ENCODE results near the gene EPS8L1. TPM values are rescaled to one million over a fixed set of nuclear protein-coding genes. Genes with fewer than 3 reads are reported as not detected.
A peak's percentile ranks its signal among the peaks of the same experiment; 100 is the strongest.

EPS8L1 gene
- total and polyA plus RNA-seq, 2 donors, result 3.0 to 8.1 TPM

- H3K4me3 ChIP-seq (ENCODE audit: low read depth, low read length), result no peak overlapping the region
- H3K27ac ChIP-seq (ENCODE audit: low read depth), result no peak overlapping the region
- no peak for DNase-seq (ENCODE audit: extremely low spot score)
- H3K36me3 ChIP-seq (ENCODE audit: insufficient read depth), result no peaks in the 10 kb centered on the region
- WGBS, result 69% methylated on average over 19 of the region's 19 CpGs
- peaks cover 4% of the 10 kb centered on the region for H3K4me1 ChIP-seq (ENCODE audit: insufficient read depth)
These were observed 3.9 kb downstream of the EPS8L1 start for GRCh38 chr19:55079400-55080038.

GRCh38 chr19:55080121-55080967 is 4.7 kb downstream of the EPS8L1 start:
- WGBS, result 3% methylated on average over 55 of the region's 55 CpGs
- H3K4me3 ChIP-seq (ENCODE audit: low read depth, low read length), result no peak overlapping the region
- peaks cover 4% of the 10 kb centered on the region for H3K4me1 ChIP-seq (ENCODE audit: insufficient read depth)
- no peak overlapping the region for H3K27ac ChIP-seq (ENCODE audit: low read depth)
- no peaks in the 10 kb centered on the region for H3K36me3 ChIP-seq (ENCODE audit: insufficient read depth)
- no peak for DNase-seq (ENCODE audit: extremely low spot score)

GRCh38 chr19:55080968-55081769 is 5.5 kb downstream of the EPS8L1 start:
- H3K36me3 ChIP-seq (ENCODE audit: insufficient read depth), result no peaks in the 10 kb centered on the region
- under 1% methylated on average over 60 of the region's 60 CpGs for WGBS
- H3K4me1 ChIP-seq (ENCODE audit: insufficient read depth), result peaks cover 4% of the 10 kb centered on the region
- no peak overlapping the region for H3K27ac ChIP-seq (ENCODE audit: low read depth)
- DNase-seq (ENCODE audit: extremely low spot score), result no peak
- peak overlapping the region; percentile 48 for H3K4me3 ChIP-seq (ENCODE audit: low read depth, low read length)

- Histone ChIP-seq H3K4me3 (ENCODE audit: low read depth, low read length) (peak overlapping the region; percentile 12), H3K36me3 (ENCODE audit: insufficient read depth) (no peaks in the 10 kb centered on the region), H3K4me1 (ENCODE audit: insufficient read depth) (peaks cover 4% of the 10 kb centered on the region), H3K27ac (ENCODE audit: low read depth) (no peak overlapping the region)
- 7% methylated on average over 22 of the region's 22 CpGs for WGBS
- DNase-seq (ENCODE audit: extremely low spot score), result no peak
These were observed 6.0 kb downstream of the EPS8L1 start for GRCh38 chr19:55081770-55082019.

DNA sequence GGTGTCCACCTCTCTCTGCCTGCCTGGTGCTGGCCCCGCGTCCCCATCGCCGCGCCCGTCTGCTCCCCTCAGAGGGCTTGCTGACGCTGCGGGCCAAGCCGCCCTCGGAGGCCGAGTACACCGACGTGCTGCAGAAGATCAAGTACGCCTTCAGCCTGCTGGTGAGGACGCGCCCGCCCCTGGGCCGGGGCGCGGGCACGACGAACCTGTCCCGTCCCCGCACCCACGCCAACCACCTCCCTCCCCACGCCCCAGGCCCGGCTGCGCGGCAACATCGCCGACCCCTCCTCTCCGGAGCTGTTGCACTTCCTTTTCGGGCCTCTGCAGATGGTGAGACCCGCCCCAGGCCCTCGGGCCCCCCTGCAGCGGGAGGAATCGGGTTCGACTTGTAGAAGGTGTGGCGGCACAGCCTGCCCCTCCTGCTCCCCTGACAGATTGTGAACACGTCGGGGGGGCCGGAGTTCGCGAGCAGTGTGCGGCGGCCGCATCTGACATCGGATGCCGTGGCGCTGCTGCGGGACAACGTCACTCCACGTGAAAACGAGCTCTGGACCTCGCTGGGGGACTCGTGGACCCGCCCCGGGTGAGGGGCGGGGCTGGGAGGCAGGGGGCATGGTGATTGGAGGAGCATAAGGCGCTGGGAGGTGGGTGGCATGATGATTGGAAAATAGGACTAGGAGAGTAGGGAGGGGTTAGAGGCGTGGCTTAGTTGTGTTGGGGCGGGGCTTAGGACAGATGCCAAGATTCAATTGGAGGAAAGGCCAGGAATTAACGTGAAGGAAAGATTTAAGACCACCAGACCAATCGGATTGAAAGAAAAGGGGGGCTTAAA is 6.6 kb downstream of the EPS8L1 start:
- DNase-seq (ENCODE audit: extremely low spot score), result no peak
- H3K4me3 ChIP-seq (ENCODE audit: low read depth, low read length), result no peak overlapping the region
- peaks cover 4% of the 10 kb centered on the region for H3K4me1 ChIP-seq (ENCODE audit: insufficient read depth)
- 8% methylated on average over 64 of the region's 64 CpGs for WGBS
- H3K36me3 ChIP-seq (ENCODE audit: insufficient read depth), result no peaks in the 10 kb centered on the region
- no peak overlapping the region for H3K27ac ChIP-seq (ENCODE audit: low read depth)

DNA sequence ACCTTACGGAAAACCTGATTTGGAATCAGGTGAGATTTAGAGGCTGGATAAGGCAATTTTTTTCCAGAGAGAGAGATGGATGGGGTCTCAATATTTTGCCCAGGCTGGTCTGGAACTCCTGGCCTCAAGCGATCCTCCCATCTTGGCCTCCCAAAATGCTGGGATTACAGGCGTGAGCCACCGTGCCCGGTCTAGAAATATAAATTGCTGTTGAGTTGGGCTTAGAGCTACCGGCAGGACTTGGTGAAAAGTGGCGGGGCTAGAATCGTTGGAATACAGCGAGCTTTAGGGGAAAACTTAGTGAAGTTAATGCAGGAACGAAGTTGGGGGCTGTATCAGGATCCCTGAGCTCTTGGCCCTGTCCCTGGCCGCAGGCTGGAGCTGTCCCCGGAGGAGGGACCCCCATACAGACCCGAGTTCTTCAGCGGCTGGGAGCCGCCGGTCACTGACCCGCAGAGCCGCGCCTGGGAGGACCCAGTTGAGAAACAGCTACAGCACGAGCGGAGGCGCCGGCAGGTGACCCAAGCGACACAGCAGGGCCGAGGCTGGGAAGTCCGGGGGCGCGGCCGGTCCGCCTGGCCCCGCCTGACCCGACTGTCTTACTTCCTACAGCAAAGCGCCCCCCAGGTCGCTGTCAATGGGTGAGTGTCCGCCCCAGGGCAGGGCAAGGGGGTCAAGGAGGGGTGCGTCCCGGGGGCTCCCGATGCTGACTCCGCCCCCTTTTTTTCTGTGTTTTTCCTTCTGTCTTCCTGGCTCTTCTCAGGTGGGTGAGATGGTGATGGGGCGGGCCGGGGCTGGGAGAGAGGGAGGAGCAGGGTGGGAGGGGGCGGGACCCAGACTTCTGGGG is 7.6 kb downstream of the EPS8L1 start:
- no peak overlapping the region for H3K4me3 ChIP-seq (ENCODE audit: low read depth, low read length)

GRCh38 chr19:55084416-55084815 is 8.7 kb downstream of the EPS8L1 start:
- H3K27ac ChIP-seq (ENCODE audit: low read depth), result no peak overlapping the region
- no peak for DNase-seq (ENCODE audit: extremely low spot score)
- WGBS, result 71% methylated on average over 10 of the region's 10 CpGs
- no peaks in the 10 kb centered on the region for H3K36me3 ChIP-seq (ENCODE audit: insufficient read depth)
- H3K4me3 ChIP-seq (ENCODE audit: low read depth, low read length), result no peak overlapping the region
- H3K4me1 ChIP-seq (ENCODE audit: insufficient read depth), result peaks cover 4% of the 10 kb centered on the region

More for the DNA sequence above, 7.6 kb downstream of the EPS8L1 start:
- no peak for DNase-seq (ENCODE audit: extremely low spot score)
- no peak overlapping the region for H3K27ac ChIP-seq (ENCODE audit: low read depth)
- no peaks in the 10 kb centered on the region for H3K36me3 ChIP-seq (ENCODE audit: insufficient read depth)
- 35% methylated on average over 42 of the region's 42 CpGs for WGBS
- peaks cover 4% of the 10 kb centered on the region for H3K4me1 ChIP-seq (ENCODE audit: insufficient read depth)

- 24% methylated on average over 34 of the region's 35 CpGs for WGBS
- Histone ChIP-seq H3K36me3 (ENCODE audit: insufficient read depth) (peaks cover 3% of the 10 kb centered on the region), H3K27ac (ENCODE audit: low read depth) (no peak overlapping the region), H3K4me3 (ENCODE audit: low read depth, low read length) (peak overlapping the region; percentile 23), H3K4me1 (ENCODE audit: insufficient read depth) (peaks cover 3% of the 10 kb centered on the region)
- no peak for DNase-seq (ENCODE audit: extremely low spot score)
These were observed 10.4 kb downstream of the EPS8L1 start for GRCh38 chr19:55085923-55086715.

- H3K27ac ChIP-seq (ENCODE audit: low read depth), result no peak overlapping the region
- 5% methylated on average over 74 of the region's 74 CpGs for WGBS
- no peaks in the 10 kb centered on the region for H3K4me1 ChIP-seq (ENCODE audit: insufficient read depth)
- DNase-seq (ENCODE audit: extremely low spot score), result peak; percentile 73
- peak overlapping the region; percentile 23 for H3K4me3 ChIP-seq (ENCODE audit: low read depth, low read length)
- peaks cover 3% of the 10 kb centered on the region for H3K36me3 ChIP-seq (ENCODE audit: insufficient read depth)
These were observed 11.3 kb downstream of the EPS8L1 start for GRCh38 chr19:55086730-55087541.

GRCh38 chr19:55087542-55087901 is 11.9 kb downstream of the EPS8L1 start:
- H3K36me3 ChIP-seq (ENCODE audit: insufficient read depth), result peaks cover 3% of the 10 kb centered on the region
- H3K27ac ChIP-seq (ENCODE audit: low read depth), result no peak overlapping the region
- WGBS, result 28% methylated on average over 17 of the region's 17 CpGs
- DNase-seq (ENCODE audit: extremely low spot score), result no peak
- peak overlapping the region; percentile 23 for H3K4me3 ChIP-seq (ENCODE audit: low read depth, low read length)
- no peaks in the 10 kb centered on the region for H3K4me1 ChIP-seq (ENCODE audit: insufficient read depth)

GRCh38 chr19:55088021-55088451 is 12.4 kb downstream of the EPS8L1 start:
- Histone ChIP-seq H3K27ac (ENCODE audit: low read depth) (no peak overlapping the region), H3K36me3 (ENCODE audit: insufficient read depth) (peaks cover 3% of the 10 kb centered on the region), H3K4me1 (ENCODE audit: insufficient read depth) (no peaks in the 10 kb centered on the region), H3K4me3 (ENCODE audit: low read depth, low read length) (no peak overlapping the region)
- 72% methylated on average over 12 of the region's 12 CpGs for WGBS
- no peak for DNase-seq (ENCODE audit: extremely low spot score)

Measured in urinary bladder (tissue), 4 donors.